Kidney epithelial cell (primary cell): ENCODE measurements around the gene BCLAF3. TPM values are rescaled to one million over a fixed set of nuclear protein-coding genes. Genes with fewer than 3 reads are reported as not detected.

ENCODE experiments used
- DNase-seq: peaks from one replicate; pipeline ENCODE4 v3.0.0-alpha.2; 2010; ENCODE audit warnings: low read depth
- H3K27me3 ChIP-seq: 2 replicates; pipeline ENCODE4 v1.6.0; 2011; ENCODE audit warnings: low read length; ENCODE audit not compliant: control insufficient read depth, insufficient read depth
- H3K36me3 ChIP-seq: 2 replicates; pipeline ENCODE4 v1.5.1; 2011; ENCODE audit warnings: low read length; ENCODE audit not compliant: control insufficient read depth, insufficient read depth
- H3K4me3 ChIP-seq: 2 replicates; pipeline ENCODE4 v1.5.1; 2011; ENCODE audit warnings: low read depth, mild to moderate bottlenecking, control low read depth, low read length
- CTCF ChIP-seq: IDR thresholded peaks from 2 replicates; pipeline ENCODE4 v1.5.1; 2011; ENCODE audit warnings: mild to moderate bottlenecking, moderate library complexity, low read length, control low read depth, inconsistent platforms; ENCODE audit not compliant: insufficient read depth, poor library complexity, severe bottlenecking
- total RNA-seq: library from RNA; depleted of rRNA; stranded (reverse); fragments of >200 nt; gene quantifications from 2 replicates; pipeline ENCODE4 v1.2.3, GENCODE V29; 2015

BCLAF3 gene
- total RNA-seq, 1 donor from 2014 or later: 4.5 TPM

GRCh38 chrX:19986531-19986930, 4.3 kb downstream of the BCLAF3 start:
- no peak for DNase-seq
- Histone ChIP-seq H3K4me3 (no peak overlapping the region), H3K36me3 (no peaks in the 10 kb centered on the region), H3K27me3 (no peaks in the 10 kb centered on the region)
- TF ChIP-seq CTCF: no peak

- TF ChIP-seq CTCF: no peak
- Histone ChIP-seq H3K36me3 (no peaks in the 10 kb centered on the region), H3K4me3 (no peak overlapping the region), H3K27me3 (no peaks in the 10 kb centered on the region)
- DNase-seq: no peak
These were observed 8.9 kb downstream of the BCLAF3 start for GRCh38 chrX:19981947-19982346.

- no peak for DNase-seq
- no peaks in the 10 kb centered on the region for H3K27me3 ChIP-seq
- TF ChIP-seq CTCF: no peak
- no peak overlapping the region for H3K4me3 ChIP-seq
- H3K36me3 ChIP-seq: no peaks in the 10 kb centered on the region
These were observed 15.0 kb downstream of the BCLAF3 start for GRCh38 chrX:19975845-19976244.

- Histone ChIP-seq H3K27me3 (no peaks in the 10 kb centered on the region), H3K36me3 (no peaks in the 10 kb centered on the region), H3K4me3 (no peak overlapping the region)
- TF ChIP-seq CTCF: no peak
- no peak for DNase-seq
These were observed 17.9 kb downstream of the BCLAF3 start for GRCh38 chrX:19972984-19973383.

GRCh38 chrX:19968276-19968675, 22.6 kb downstream of the BCLAF3 start:
- H3K27me3 ChIP-seq: no peaks in the 10 kb centered on the region
- DNase-seq: no peak
- H3K4me3 ChIP-seq: no peak overlapping the region
- TF ChIP-seq CTCF: no peak
- H3K36me3 ChIP-seq: no peaks in the 10 kb centered on the region

- Histone ChIP-seq H3K36me3 (no peaks in the 10 kb centered on the region), H3K27me3 (no peaks in the 10 kb centered on the region), H3K4me3 (no peak overlapping the region)
- TF ChIP-seq CTCF: no peak
- no peak for DNase-seq
These were observed 24.8 kb downstream of the BCLAF3 start for GRCh38 chrX:19966056-19966455.
